ENCODE measurements around the gene SLC49A3. TPM values are rescaled to one million over a fixed set of nuclear protein-coding genes. Genes with fewer than 3 reads are reported as not detected.

Gene SLC49A3
- total and polyA plus RNA-seq, 7 donors: 1.6 to 3.7 (median 3.0) TPM

- H3K4me3 ChIP-seq: no peak overlapping the region
- TF ChIP-seq, protein P1, sequence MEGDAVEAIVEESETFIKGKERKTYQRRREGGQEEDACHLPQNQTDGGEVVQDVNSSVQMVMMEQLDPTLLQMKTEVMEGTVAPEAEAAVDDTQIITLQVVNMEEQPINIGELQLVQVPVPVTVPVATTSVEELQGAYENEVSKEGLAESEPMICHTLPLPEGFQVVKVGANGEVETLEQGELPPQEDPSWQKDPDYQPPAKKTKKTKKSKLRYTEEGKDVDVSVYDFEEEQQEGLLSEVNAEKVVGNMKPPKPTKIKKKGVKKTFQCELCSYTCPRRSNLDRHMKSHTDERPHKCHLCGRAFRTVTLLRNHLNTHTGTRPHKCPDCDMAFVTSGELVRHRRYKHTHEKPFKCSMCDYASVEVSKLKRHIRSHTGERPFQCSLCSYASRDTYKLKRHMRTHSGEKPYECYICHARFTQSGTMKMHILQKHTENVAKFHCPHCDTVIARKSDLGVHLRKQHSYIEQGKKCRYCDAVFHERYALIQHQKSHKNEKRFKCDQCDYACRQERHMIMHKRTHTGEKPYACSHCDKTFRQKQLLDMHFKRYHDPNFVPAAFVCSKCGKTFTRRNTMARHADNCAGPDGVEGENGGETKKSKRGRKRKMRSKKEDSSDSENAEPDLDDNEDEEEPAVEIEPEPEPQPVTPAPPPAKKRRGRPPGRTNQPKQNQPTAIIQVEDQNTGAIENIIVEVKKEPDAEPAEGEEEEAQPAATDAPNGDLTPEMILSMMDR (IDR thresholded peaks at IDR 0.05): no peak
- H3K27ac ChIP-seq: no peak overlapping the region
- peaks cover 0 to 3% (median 0%) of the 10 kb centered on the region in 3 donors for H3K27me3 ChIP-seq (ENCODE audit: insufficient read depth in 3 of 3, low read length in 2 of 3)
- 71 to 79% (median 72%) methylated on average over 21 of the region's 21 CpGs for WGBS, 3 donors
- no peaks in the 10 kb centered on the region for H3K36me3 ChIP-seq (ENCODE audit: insufficient read depth in 1 of 2, low read depth in 1 of 2)
- H3K4me1 ChIP-seq: peaks cover 24% of the 10 kb centered on the region
- no peak for ATAC-seq
- no peaks in the 10 kb centered on the region for H3K9me3 ChIP-seq
- no peak for DNase-seq
- intact Hi-C loops (cut with DNase I): no loop called here
Measured at GRCh38 chr4:684623-685327, 4.2 kb downstream of the SLC49A3 start.

- Histone ChIP-seq H3K27me3 (ENCODE audit: insufficient read depth in 3 of 3, low read length in 2 of 3) (peaks cover 0 to 3% (median 0%) of the 10 kb centered on the region in 3 donors), H3K4me3 (no peak overlapping the region), H3K27ac (no peak overlapping the region), H3K36me3 (ENCODE audit: insufficient read depth in 1 of 2, low read depth in 1 of 2) (no peaks in the 10 kb centered on the region), H3K4me1 (peaks cover 24% of the 10 kb centered on the region), H3K9me3 (no peaks in the 10 kb centered on the region)
- DNase-seq (peak; percentile 68 to 84), ATAC-seq (peak; percentile 16 to 39 (median 34))
- 36 to 49% (median 39%) methylated on average over 19 of the region's 19 CpGs for WGBS, 3 donors
- TF ChIP-seq, protein P1 (IDR thresholded peaks at IDR 0.05): peak; percentile 53
- intact Hi-C loops (cut with DNase I): no loop called here
Measured at GRCh38 chr4:683982-684622, 4.8 kb downstream of the SLC49A3 start.

- intact Hi-C loops (cut with DNase I): no loop called here
Measured at GRCh38 chr4:683247-683897, 5.6 kb downstream of the SLC49A3 start.

GRCh38 chr4:682490-683172, 6.3 kb downstream of the SLC49A3 start:
- no peak for DNase-seq
- TF ChIP-seq, protein P1 (IDR thresholded peaks at IDR 0.05): no peak
- intact Hi-C loops (cut with DNase I): no loop called here

More at GRCh38 chr4:683247-683897, 5.6 kb downstream of the SLC49A3 start:
- H3K4me1 ChIP-seq: peaks cover 26% of the 10 kb centered on the region
- 65 to 78% (median 70%) methylated on average over 21 to 25 of the region's 25 CpGs for WGBS, 3 donors
- DNase-seq: no peak
- H3K9me3 ChIP-seq: no peaks in the 10 kb centered on the region
- peaks cover 0 to 3% (median 0%) of the 10 kb centered on the region in 3 donors for H3K27me3 ChIP-seq (ENCODE audit: insufficient read depth in 3 of 3, low read length in 2 of 3)
- H3K4me3 ChIP-seq: no peak overlapping the region
- no peaks in the 10 kb centered on the region for H3K36me3 ChIP-seq (ENCODE audit: insufficient read depth in 1 of 2, low read depth in 1 of 2)
- ATAC-seq: no peak
- H3K27ac ChIP-seq: no peak overlapping the region
- TF ChIP-seq, protein P1 (IDR thresholded peaks at IDR 0.05): no peak

More at GRCh38 chr4:682490-683172, 6.3 kb downstream of the SLC49A3 start:
- no peak for ATAC-seq
- Histone ChIP-seq H3K27ac (no peak overlapping the region), H3K36me3 (ENCODE audit: insufficient read depth in 1 of 2, low read depth in 1 of 2) (no peaks in the 10 kb centered on the region), H3K4me3 (no peak overlapping the region), H3K4me1 (peaks cover 28% of the 10 kb centered on the region), H3K27me3 (ENCODE audit: insufficient read depth in 3 of 3, low read length in 2 of 3) (peaks cover 0 to 3% (median 0%) of the 10 kb centered on the region in 3 donors), H3K9me3 (no peaks in the 10 kb centered on the region)
- 87 to 93% (median 89%) methylated on average over 23 of the region's 23 CpGs for WGBS, 3 donors
